Measurements from ENCODE around the gene KCNC2.

DNA sequence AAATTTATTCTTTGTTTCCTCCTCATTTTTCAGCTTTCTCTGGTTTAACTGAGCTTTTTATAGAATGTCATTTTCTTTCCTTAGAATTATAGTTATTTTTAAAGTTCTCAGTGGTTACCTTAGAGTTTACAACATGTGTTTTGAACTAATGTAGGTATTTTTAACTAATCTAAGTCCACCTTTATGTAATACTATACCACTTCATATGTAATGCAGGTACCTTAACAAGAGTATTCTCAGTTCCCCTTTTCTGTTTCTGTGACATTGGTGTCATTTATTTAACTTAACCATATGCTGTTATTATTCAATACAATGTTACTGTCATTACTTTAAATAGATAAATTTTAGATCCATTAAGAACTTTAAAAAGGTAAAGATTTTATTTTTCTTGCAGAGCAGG lies 30.3 kb upstream of the KCNC2 start:
- TF ChIP-seq, protein P1, sequence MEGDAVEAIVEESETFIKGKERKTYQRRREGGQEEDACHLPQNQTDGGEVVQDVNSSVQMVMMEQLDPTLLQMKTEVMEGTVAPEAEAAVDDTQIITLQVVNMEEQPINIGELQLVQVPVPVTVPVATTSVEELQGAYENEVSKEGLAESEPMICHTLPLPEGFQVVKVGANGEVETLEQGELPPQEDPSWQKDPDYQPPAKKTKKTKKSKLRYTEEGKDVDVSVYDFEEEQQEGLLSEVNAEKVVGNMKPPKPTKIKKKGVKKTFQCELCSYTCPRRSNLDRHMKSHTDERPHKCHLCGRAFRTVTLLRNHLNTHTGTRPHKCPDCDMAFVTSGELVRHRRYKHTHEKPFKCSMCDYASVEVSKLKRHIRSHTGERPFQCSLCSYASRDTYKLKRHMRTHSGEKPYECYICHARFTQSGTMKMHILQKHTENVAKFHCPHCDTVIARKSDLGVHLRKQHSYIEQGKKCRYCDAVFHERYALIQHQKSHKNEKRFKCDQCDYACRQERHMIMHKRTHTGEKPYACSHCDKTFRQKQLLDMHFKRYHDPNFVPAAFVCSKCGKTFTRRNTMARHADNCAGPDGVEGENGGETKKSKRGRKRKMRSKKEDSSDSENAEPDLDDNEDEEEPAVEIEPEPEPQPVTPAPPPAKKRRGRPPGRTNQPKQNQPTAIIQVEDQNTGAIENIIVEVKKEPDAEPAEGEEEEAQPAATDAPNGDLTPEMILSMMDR (conservative IDR thresholded peaks at IDR 0.05) = no peak
- no peak for TF ChIP-seq EZH2 (IDR thresholded peaks at IDR 0.05; ENCODE audit: low read depth)
